A549 (cell line): Measurements from ENCODE around the gene LAMA2. TPM values are rescaled to one million over a fixed set of nuclear protein-coding genes. Genes with fewer than 3 reads are reported as not detected.

ENCODE experiments used
- ATAC-seq, 2 experiments: fragments of 200-7000 bp in 1 of 2; fragments of >200 bp in 1 of 2; cut with Nextera tagmentation in 1 of 2; cut with Tn5 transposase in 1 of 2; 3 replicates each; pipeline versions ENCODE4 v1.8.0 to v1.9.1; 2018 to 2020; ENCODE audit warnings: mild to moderate bottlenecking in 1 of 2, moderate library complexity in 1 of 2
- CTCF ChIA-PET: fragments of 300-600 bp; sonication (Branson Sonifier 250); formaldehyde crosslinking; extraction: SDS; loops from one replicate; lab custom pipeline; 2021; ENCODE audit warnings: antibody characterized with exemption, inconsistent platforms; lab: Yijun Ruan, JAX
- POLR2A ChIA-PET: fragments of 350-600 bp; formaldehyde crosslinking; extraction: SDS; loops from one replicate; lab custom pipeline; 2021; ENCODE audit warnings: antibody characterized with exemption, inconsistent platforms; lab: Yijun Ruan, JAX
- DNase-seq, 2 experiments: peaks; one replicate each; pipeline versions ENCODE4 v3.0.0 to v3.0.0-alpha.2; 2011 to 2016; ENCODE audit warnings: low read depth in 1 of 2, low spot score in 1 of 2
- FAIRE-seq: peaks from 2 replicates; lab custom pipeline; 2011; peaks lifted over from hg19 to GRCh38; lab: Jason Lieb, UNC
- H3K27ac ChIP-seq, 2 experiments: fragments of >200 bp; sonication (Bioruptor Twin); formaldehyde crosslinking; 3 replicates each; pipeline ENCODE4 v1.5.1; 2016 to 2017
- H3K4me1 ChIP-seq: fragments of >200 bp; sonication (Bioruptor Twin); formaldehyde crosslinking; 3 replicates; pipeline ENCODE4 v1.6.1; 2016
- H3K4me2 ChIP-seq: fragments of >200 bp; sonication (Bioruptor Twin); formaldehyde crosslinking; 3 replicates; pipeline ENCODE4 v1.6.1; 2016
- H3K4me3 ChIP-seq: fragments of >200 bp; sonication (Bioruptor Twin); formaldehyde crosslinking; 3 replicates; pipeline ENCODE4 v1.5.1; 2016
- H3K9me3 ChIP-seq: fragments of >200 bp; sonication (Bioruptor Twin); formaldehyde crosslinking; 3 replicates; pipeline ENCODE4 v1.6.1; 2016
- ATOH8 ChIP-seq: fragments of 250-450 bp; sonication (Bioruptor Pico); IDR thresholded peaks from 2 replicates; pipeline ENCODE4 v1.5.0; 2020; ENCODE audit warnings: low read depth, mild to moderate bottlenecking, moderate library complexity
- BHLHE40 ChIP-seq: IDR thresholded peaks from 2 replicates; pipeline ENCODE4 v1.6.1; 2012; ENCODE audit warnings: low read depth, low read length, inconsistent platforms
- CBX2 ChIP-seq: fragments of 200-600 bp; sonication (generic); IDR thresholded peaks from 2 replicates; pipeline ENCODE4 v1.6.1; 2016; ENCODE audit warnings: low read depth, mild to moderate bottlenecking, borderline replicate concordance
- CBX8 ChIP-seq: fragments of 200-600 bp; sonication (generic); IDR thresholded peaks from 2 replicates; pipeline ENCODE4 v1.6.1; 2016
- EHF ChIP-seq: fragments of 250-450 bp; sonication (Bioruptor Pico); IDR thresholded peaks from 2 replicates; pipeline ENCODE4 v1.5.0; 2020; ENCODE audit warnings: mild to moderate bottlenecking
- EHMT2 ChIP-seq: fragments of 200-600 bp; sonication (generic); IDR thresholded peaks from 2 replicates; pipeline ENCODE4 v1.6.1; 2016; ENCODE audit warnings: antibody characterized with exemption, low read depth, mild to moderate bottlenecking, moderate library complexity
- ELK1 ChIP-seq: fragments of 150-350 bp; IDR thresholded peaks from 2 replicates; pipeline ENCODE4 v1.6.1; 2014; ENCODE audit warnings: low read depth, mild to moderate bottlenecking, low read length
- EP300 ChIP-seq, 2 experiments: fragments of >200 bp; sonication (Bioruptor Twin); formaldehyde crosslinking; IDR thresholded peaks; 2 replicates in 1 of 2; 3 replicates in 1 of 2; pipeline ENCODE4 v1.6.1; 2016 to 2017
- FOSB ChIP-seq: fragments of 250-450 bp; sonication (Bioruptor Pico); IDR thresholded peaks from 2 replicates; pipeline ENCODE4 v1.5.0; 2020; ENCODE audit warnings: mild to moderate bottlenecking, moderate library complexity
- FOXS1 ChIP-seq: fragments of 250-450 bp; sonication (Bioruptor Pico); IDR thresholded peaks from 2 replicates; pipeline ENCODE4 v1.5.0; 2020; ENCODE audit warnings: mild to moderate bottlenecking, moderate library complexity
- HOXA7 ChIP-seq: fragments of 250-450 bp; sonication (Bioruptor Pico); IDR thresholded peaks from 2 replicates; pipeline ENCODE4 v1.5.0; 2020; ENCODE audit warnings: mild to moderate bottlenecking, moderate library complexity
- HOXB13 ChIP-seq: fragments of 250-450 bp; sonication (Bioruptor Pico); IDR thresholded peaks from 2 replicates; pipeline ENCODE4 v1.5.0; 2020; ENCODE audit warnings: low read depth, mild to moderate bottlenecking, moderate library complexity
- HOXB5 ChIP-seq: fragments of 250-450 bp; sonication (Bioruptor Pico); IDR thresholded peaks from 2 replicates; pipeline ENCODE4 v1.5.0; 2020; ENCODE audit warnings: mild to moderate bottlenecking, moderate library complexity
- JUNB ChIP-seq: fragments of >200 bp; sonication (Bioruptor Twin); formaldehyde crosslinking; IDR thresholded peaks from 2 replicates; pipeline ENCODE4 v1.6.1; 2016
- KDM5A ChIP-seq: fragments of 200-600 bp; sonication (generic); IDR thresholded peaks from 2 replicates; pipeline ENCODE4 v1.6.1; 2016; ENCODE audit warnings: antibody characterized with exemption, mild to moderate bottlenecking
- MAFK ChIP-seq: fragments of 450-650 bp; IDR thresholded peaks from 2 replicates; pipeline ENCODE4 v1.6.1; 2014; ENCODE audit not compliant: partially characterized antibody
- NPAS2 ChIP-seq: fragments of 250-450 bp; sonication (Bioruptor Pico); IDR thresholded peaks from 2 replicates; pipeline ENCODE4 v1.8.0; 2022; ENCODE audit warnings: mild to moderate bottlenecking, moderate library complexity, borderline replicate concordance
- PHF8 ChIP-seq: fragments of 200-600 bp; sonication (generic); IDR thresholded peaks from 2 replicates; pipeline ENCODE4 v1.6.1; 2016; ENCODE audit warnings: low read depth, mild to moderate bottlenecking, antibody characterized with exemption, moderate library complexity, borderline replicate concordance
- RARB ChIP-seq: fragments of 250-450 bp; sonication (Bioruptor Pico); IDR thresholded peaks from 2 replicates; pipeline ENCODE4 v1.8.0; 2021; ENCODE audit warnings: mild to moderate bottlenecking, moderate library complexity
- RCOR1 ChIP-seq: fragments of 150-350 bp; IDR thresholded peaks from 2 replicates; pipeline ENCODE4 v1.6.1; 2014; ENCODE audit warnings: antibody characterized with exemption, low read length, low read depth
- REST ChIP-seq: fragments of 200-600 bp; sonication (generic); IDR thresholded peaks from 2 replicates; pipeline ENCODE4 v1.6.1; 2016; ENCODE audit warnings: antibody characterized with exemption, mild to moderate bottlenecking, moderate library complexity
- RFX5 ChIP-seq: fragments of 450-650 bp; IDR thresholded peaks from 2 replicates; pipeline ENCODE4 v1.7.1; 2014; ENCODE audit warnings: antibody characterized with exemption, mild to moderate bottlenecking, moderate library complexity
- SMC3 ChIP-seq: fragments of >200 bp; sonication (Bioruptor Twin); formaldehyde crosslinking; IDR thresholded peaks from 3 replicates; pipeline ENCODE4 v1.6.1; 2018; ENCODE audit warnings: inconsistent platforms
- ZNF302 ChIP-seq: fragments of 250-450 bp; sonication (Bioruptor Pico); IDR thresholded peaks from 2 replicates; pipeline ENCODE4 v1.9.0; 2021; ENCODE audit warnings: inconsistent platforms, mild to moderate bottlenecking, moderate library complexity
- WGBS: methylation state at CpG from one replicate; pipeline ENCODE4 v1.1.6; 2017; ENCODE audit errors: missing lambda C conversion rate; 5-methylcytosine and 5-hydroxymethylcytosine counted together
- polyA plus RNA-seq, 4 experiments: library from polyadenylated mRNA; depleted of rRNA in 3 of 4; stranded (reverse); fragments of >200 nt; fragmentation: RNase III in 1 of 4; extraction: RNeasy Plus Mini Kit Qiagen cat#74134 plus additional on column Dnase treatment in 1 of 4; gene quantifications; 2 replicates in 3 of 4; 3 replicates in 1 of 4; pipeline ENCODE4 v1.2.3, GENCODE V29; 2011 to 2017

Gene LAMA2
- polyA plus RNA-seq, 2 of the 4 experiments (the other 2 are of a cell fraction), result 0.21 to 1.3 TPM

- TF ChIP-seq ATOH8 (CRISPR knock-in tag) (no peak), RARB (CRISPR knock-in tag) (no peak)
Measured at GRCh38 chr6:129111346-129111745, 228.4 kb downstream of the LAMA2 start (continued).

GRCh38 chr6:129111853-129112252, 228.9 kb downstream of the LAMA2 start:
- H3K27ac ChIP-seq, result no peak overlapping the region
- ChIA-PET POLR2A (no interaction called here), CTCF (no interaction called here)
- DNase-seq, result no peak
- 35% methylated on average over 1 of the region's 1 CpG for WGBS
- no peaks in the 10 kb centered on the region for H3K4me1 ChIP-seq
- no peak overlapping the region for H3K4me3 ChIP-seq
- no peak overlapping the region for H3K4me2 ChIP-seq
- TF ChIP-seq RFX5 (no peak), ZNF302 (CRISPR knock-in tag) (no peak), SMC3 (no peak)
- TF ChIP-seq, all 56 proteins: peak for 0
- H3K9me3 ChIP-seq, result no peaks in the 10 kb centered on the region
- ATAC-seq (no peak), FAIRE-seq (no peak)

- TF ChIP-seq HOXB5 (CRISPR knock-in tag) (no peak), CBX8 (no peak), RARB (CRISPR knock-in tag) (no peak)
- no peak overlapping the region for H3K27ac ChIP-seq
- no peaks in the 10 kb centered on the region for H3K9me3 ChIP-seq
- ChIA-PET CTCF (no interaction called here), POLR2A (no interaction called here)
- ATAC-seq, result no peak
- no peak for FAIRE-seq
- H3K4me3 ChIP-seq, result no peak overlapping the region
- no peak for DNase-seq
- H3K4me2 ChIP-seq, result no peak overlapping the region
- H3K4me1 ChIP-seq, result no peaks in the 10 kb centered on the region
Measured at GRCh38 chr6:129112591-129112990, 229.7 kb downstream of the LAMA2 start.

- Histone ChIP-seq H3K27ac (no peak overlapping the region), H3K4me1 (no peaks in the 10 kb centered on the region), H3K4me3 (no peak overlapping the region), H3K9me3 (no peaks in the 10 kb centered on the region), H3K4me2 (no peak overlapping the region)
- no peak for DNase-seq
- no peak for FAIRE-seq
- ChIA-PET CTCF (no interaction called here), POLR2A (no interaction called here)
- WGBS, result 27% methylated on average over 1 of the region's 1 CpG
- ATAC-seq, result no peak
- TF ChIP-seq CBX2 (no peak), EHMT2 (no peak), NPAS2 (CRISPR knock-in tag) (no peak), HOXA7 (CRISPR knock-in tag) (no peak), PHF8 (no peak), REST (no peak), ATOH8 (CRISPR knock-in tag) (no peak), EHF (CRISPR knock-in tag) (no peak), JUNB (no peak), MAFK (no peak), KDM5A (no peak), EP300 (IDR thresholded peaks at IDR 0.05) (no peak), ELK1 (no peak), FOSB (CRISPR knock-in tag) (no peak), ZNF302 (CRISPR knock-in tag) (no peak), HOXB13 (CRISPR knock-in tag) (no peak), FOXS1 (CRISPR knock-in tag) (no peak), RARB (CRISPR knock-in tag) (no peak), RCOR1 (no peak), BHLHE40 (no peak)
Measured at GRCh38 chr6:129113637-129114036, 230.7 kb downstream of the LAMA2 start.
